ENCODE measurements around the gene EDAR.
A peak's percentile ranks its signal among the peaks of the same experiment; 100 is the strongest.

Gene EDAR

DNA sequence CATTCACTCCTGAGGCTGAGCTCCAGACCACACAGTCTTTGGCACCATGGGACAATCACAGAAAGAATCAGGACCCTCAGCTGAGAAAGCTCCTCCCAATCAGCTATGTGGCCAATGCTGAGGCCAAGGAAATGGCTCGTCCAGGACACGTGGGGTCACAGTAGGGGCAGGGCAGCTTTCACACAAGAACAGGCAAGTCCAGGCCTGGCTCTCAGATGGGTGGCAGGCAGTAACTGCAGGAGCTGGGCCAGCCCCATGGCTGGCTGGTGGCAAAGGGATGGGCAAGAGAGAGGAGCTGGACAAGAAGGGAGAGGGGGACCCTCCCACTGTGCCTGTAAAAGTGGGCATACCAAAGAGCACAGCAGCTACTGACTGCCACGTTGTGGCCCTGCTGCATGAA is 12.2 kb upstream of the EDAR start:
- DNase-seq (ENCODE audit: low read depth): no peak

DNA sequence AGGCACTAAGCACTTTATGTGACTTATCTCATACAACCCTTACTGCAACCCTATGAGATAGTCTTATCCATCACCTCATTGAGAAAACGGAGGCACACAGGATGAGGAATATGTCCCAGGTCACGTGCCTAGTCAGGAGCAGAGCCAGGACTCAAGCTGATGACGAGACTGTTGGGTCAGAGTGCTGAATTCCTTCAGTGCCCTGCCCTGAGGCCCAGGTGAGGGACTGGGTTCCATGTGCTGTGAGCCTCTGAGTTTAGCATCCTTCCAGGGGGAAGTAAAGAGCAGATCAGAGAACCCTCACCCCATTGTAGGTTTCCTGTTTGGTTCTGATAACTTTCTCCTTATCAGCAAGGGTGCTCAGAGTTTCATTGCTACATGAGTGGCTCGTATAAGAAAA is 11.7 kb upstream of the EDAR start:
- DNase-seq (ENCODE audit: low read depth): no peak

DNA sequence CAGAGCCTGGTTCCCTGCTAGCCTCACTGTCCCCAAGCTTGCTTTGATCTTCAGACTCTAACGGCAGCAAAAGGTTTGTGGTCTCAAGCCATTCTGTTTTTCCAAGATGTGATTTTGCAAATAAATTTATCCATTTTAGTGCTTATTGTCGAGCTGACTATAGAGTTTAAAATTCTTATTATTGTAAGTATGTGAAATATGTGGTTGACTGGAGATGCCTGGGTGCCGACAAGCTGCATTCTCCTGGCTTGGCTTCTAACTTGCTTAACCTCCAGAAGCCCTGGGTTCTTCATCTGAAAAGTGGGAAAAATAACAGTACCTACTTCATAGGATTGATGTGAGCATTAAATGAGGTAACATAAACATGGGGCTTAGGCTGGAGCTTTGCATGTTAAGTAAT is 9.9 kb upstream of the EDAR start:
- no peak for DNase-seq (ENCODE audit: low read depth)

DNA sequence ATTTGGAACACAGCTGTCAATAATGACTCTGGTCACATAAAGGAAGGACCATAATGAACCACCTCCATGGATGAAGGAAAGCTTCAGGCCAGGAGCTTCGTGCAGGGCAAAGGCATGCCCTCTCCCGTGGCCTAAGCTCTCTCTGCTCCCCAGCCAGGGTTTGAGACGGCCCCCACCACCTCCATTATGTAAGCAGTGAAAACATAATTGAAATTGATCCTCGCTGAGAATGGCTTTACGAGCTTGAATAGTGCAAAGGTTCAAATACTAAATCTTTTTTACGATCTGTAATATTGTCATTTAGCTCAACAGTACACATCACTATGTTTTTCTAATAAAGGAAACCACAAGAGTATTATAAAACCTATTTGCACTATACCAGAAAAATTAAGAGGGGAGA is 5.2 kb upstream of the EDAR start:
- no peak for DNase-seq (ENCODE audit: low read depth)

DNA sequence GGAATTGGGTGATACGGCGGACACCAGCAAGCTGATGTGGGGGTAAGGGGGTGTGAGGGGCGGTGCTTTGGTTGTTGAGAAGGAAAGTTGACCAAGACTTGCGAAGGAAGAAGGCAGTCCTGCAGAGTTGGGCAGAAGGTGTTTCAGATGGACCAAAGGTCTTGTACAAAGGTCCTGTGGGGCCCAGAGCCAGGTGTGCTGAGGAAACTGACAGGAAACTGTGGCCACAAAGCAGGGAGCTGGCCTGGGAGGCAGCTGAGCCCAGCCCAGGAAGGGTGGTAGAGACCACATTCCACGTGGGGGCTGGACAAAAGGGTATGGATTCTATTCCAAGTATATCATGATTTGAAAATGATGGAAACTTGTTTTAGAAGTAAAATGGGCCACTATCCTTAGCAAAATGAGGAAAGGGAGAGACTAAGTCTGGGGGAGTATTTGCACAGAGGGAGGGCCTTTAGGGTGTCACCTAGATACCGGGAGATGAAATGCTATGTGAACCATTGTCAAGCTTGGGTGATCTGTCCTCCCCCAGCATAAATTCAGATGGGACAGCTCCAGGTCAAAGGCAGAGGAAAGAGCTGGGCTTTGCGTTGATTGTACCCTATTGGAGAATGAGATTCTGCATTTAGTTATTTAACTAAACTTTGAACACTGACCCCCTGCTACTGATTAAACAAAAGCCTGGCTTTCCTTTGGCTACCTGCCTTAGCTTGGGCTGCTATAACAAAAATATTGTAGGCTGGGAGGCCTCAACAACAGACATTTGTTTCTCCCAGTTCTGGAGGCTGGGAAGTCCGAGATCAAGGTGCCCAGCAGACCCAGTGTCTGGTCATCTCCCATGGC is 4.3 kb upstream of the EDAR start:
- no peak for DNase-seq (ENCODE audit: low read depth)

DNA sequence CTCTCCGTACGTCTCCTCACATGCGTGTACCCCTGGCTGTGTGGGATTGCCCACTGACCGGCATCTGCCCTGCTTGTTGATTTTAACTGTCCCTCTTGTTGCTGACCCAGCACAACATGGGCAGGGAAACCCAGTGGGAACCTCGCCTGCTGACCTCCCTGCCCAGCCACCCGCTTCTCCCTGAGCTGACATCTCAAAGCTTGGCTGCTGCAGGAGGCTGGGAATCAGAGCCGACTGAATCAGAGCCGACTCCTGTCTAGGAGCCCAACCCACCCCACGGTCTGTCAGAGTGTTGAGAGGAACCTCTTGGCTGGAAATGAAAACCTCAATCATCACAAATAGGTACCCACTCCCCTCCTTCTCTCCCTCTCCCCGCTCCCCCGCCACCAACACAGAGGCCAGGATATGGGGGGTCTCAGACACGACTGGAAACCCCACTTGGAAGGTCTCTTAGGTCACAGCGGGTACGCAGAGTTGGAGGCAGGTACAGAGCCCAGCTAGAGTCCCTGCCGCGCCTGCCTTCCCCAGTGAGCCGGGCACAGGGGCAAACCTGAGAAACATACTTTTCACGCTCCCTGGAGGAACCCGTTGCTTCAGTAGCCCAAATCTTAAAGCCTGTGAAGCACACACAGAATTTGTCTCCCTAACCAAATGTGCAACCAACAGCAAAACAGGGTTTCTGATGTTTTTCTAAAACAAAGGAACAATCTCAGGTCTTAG is 784 bp downstream of the EDAR start:
- DNase-seq (ENCODE audit: low read depth): no peak

DNA sequence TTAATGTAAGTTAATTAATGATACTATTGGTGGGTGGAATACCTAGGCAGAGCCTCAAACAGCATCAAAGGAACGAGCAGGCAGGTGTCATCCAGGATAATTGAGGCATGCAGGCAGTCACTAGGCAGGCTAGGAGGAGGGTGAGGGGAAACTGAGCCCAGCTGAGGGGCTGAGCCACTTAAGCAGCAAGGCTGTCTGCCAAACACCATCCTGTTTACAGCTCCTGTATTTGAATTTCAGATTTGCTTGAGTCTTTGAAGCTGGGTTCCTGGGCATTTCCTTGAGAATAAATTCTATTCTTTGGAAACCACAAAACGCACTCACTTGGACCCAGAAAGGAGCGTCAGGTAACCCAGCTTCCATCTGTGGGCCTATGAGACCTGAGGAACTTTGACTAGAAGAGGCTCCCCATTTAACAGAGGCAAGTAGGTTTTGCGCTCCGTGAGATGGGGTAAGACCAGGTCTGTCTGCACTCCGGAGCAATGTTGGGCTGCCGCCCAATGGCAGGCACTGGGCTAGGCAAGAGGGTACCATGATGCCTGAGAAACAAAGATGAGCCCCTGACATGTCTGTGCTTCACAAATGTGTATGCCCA is 2.0 kb downstream of the EDAR start:
- no peak for DNase-seq (ENCODE audit: low read depth)

DNA sequence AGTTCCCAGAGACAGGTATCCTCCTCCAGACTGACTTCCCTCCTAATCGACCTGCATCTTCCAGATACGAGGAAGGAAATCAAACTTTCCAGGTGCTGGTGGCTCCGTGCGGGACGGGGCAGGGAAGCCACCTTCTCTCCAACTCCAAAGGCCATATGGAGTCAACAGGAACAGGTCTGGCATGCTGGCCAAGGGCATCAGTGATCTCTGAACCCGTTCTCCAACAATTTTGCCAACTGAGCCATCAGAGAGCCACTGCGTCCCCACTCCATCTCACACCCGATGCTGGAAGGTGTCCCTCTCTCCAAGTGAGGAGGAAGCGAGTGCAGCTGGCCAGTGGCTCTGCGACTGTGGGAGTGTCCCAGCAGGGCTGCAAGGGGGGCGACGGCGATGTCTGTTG is 5.4 kb downstream of the EDAR start:
- DNase-seq (ENCODE audit: low read depth): no peak

DNA sequence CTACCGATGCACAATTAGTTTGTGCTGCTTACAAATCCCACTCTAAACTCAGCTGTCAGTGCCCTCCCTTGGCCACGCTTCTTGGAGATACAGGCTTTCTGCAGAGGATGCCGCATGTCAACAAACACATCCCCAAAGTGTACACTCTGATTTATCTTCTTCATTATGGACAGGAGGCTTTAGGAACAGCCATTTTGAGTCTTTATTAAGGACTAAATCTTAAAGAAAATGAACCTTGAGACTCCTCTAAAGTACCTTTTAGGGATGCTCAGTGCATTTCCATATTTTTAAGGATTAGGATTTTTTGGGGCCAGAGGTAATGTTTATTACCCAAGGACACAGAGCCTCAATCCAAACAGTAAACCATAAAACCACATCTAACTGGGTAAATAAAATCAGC is 6.0 kb downstream of the EDAR start:
- no peak for DNase-seq (ENCODE audit: low read depth)

DNA sequence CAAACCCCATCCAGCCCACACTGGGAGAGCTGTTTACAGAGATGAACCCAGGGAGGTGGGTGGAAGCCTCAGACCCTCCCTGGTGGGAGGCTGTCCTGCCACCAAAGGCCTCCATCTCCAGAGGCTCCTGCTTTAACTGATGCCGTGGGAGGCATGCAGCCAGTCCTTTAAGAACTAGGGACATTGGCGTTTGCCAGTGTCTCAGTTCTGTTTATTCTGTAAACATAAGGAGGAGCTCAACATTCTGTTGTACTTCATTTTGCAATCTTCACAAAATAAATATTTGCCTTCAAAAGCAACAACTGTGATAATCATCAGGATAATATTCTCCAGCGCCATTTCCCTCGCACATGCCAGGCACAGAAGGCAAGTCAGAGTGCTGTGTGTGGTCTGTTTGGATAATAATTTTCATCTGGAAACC is 6.8 kb downstream of the EDAR start:
- no peak for DNase-seq (ENCODE audit: low read depth)

DNA sequence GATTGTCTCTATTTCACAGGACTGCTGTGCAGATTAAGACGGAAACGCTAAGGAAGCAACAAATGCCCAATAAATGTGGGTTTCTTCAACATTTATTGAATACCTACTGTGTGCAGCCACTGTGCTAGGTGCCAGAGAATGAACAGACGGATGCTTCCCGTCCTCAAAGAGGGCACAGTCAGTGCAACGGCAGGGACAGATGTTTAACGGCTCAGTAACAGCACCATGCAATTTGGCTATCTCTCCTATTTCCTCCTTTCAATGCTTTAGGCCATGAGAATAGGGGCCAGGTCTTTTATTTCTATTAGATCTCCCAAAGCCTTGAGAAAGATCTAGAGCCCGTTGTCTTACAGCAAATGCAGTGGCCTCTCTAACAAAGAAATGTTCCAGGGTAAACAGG is 7.2 kb downstream of the EDAR start:
- DNase-seq (ENCODE audit: low read depth): no peak

DNA sequence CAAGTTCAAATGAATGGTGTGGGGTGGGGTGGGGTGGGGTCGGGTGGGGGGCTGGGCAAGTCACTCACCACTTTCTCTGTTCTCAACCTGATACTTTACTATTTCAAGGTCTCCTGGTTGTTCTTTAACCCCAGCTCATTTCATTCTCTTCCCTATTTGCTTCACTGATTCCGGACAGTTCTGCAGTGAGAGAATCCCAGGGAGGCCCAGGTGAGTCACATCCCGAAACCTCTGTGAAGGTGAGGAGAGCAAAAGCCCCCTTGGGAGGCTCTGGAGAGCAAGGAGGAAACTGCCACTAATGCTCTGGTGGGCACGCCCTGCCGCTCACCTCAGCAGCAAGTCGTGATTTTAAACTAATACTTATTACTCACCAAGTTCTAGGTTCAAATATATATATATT is 8.9 kb downstream of the EDAR start:
- DNase-seq (ENCODE audit: low read depth): no peak

DNA sequence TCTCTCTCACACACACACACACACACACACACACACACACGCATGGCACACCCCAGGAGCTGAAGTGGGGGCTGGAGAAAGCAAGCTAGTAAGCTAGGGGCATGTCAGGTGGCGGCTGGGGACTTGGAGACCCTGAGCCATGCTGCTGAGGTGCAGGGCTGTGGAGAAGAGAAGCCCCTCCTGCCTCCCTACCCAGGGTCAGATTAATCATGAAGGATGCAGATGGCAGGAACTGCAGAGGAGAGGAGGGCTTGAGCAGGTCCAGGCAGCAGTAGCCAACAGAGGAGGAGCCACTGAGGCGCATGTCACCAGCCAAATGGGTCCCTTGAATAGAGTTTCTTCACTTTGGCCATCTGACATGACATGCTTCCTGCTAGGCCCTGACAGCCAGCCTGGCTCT is 9.6 kb downstream of the EDAR start:
- DNase-seq (ENCODE audit: low read depth): no peak

DNA sequence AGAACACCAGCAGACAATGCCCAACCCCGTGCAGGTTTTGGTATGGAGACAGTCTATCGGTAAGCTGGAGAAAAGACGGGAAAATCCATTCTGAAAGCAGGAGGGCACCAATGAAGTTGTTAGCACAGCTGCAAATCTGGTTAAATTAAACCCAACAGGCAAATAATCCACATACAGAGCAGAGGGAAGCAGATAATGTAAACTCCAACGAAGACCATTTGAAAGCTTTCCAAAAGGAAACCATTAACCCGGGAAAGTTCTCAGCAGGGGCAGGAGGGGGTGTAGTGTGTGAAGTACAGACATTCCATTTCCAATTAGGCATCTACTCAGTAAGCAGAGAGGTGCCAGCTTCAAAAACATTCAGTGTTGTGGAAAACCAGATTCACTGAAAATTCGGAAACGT is 10.3 kb downstream of the EDAR start:
- no peak for DNase-seq (ENCODE audit: low read depth)

DNA sequence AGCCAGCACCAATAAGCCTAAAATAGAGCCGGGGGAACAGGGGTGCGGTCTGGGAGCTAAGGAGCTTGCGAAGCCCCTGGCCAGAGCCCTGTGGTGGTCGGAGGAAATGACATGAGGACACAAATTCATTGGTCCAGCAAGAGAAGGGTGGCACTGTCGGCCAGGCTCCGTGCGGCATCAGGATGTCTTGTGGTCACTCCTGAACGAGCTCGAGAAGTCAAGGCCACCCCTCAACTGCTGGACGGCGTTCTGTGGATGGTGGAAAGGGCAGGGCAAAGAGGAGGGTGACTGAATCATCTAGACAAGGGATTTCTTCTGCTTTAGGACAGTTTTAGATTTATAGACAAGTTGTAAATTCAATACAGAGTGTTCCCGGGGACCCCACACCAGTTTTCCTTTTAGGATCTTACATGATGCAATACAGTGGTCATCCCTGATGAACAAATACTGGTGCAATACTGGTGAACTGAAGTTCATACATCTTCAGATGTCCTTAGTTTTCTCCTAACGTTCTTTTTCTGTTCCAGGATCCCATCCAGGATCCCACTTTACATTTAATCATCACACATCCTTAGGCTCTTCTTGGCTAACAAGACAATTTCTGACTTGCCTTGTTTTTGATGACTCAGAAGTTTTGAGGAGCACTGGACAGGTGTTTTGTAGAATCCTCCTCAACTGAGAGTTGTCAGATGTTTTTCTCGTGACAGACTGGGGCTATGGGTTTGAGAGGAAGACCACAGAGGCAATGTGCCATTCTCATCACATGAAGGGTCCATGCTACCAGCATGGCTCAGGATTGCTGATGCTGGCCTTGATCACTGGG is 13.2 kb downstream of the EDAR start:
- no peak for DNase-seq (ENCODE audit: low read depth)

DNA sequence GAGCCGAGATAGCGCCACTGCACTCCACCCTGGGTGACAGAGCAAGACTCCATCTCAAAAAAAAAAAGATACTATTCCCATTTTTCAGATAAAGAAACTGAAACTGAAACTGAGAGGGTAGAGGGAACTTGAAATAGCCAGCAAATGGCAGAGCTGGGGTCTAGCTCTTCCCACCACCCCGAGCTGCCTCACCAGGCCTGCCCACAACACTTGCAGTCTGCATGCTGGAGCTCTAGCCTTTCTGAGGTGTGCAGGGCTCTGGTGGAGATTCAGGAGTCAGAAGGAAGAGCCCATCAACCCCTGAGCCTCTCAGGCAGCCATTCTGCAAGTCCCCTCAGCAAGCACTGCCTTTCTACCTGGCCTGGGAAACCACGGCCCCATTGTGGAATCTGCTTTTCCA is 14.3 kb downstream of the EDAR start:
- no peak for DNase-seq (ENCODE audit: low read depth)

DNA sequence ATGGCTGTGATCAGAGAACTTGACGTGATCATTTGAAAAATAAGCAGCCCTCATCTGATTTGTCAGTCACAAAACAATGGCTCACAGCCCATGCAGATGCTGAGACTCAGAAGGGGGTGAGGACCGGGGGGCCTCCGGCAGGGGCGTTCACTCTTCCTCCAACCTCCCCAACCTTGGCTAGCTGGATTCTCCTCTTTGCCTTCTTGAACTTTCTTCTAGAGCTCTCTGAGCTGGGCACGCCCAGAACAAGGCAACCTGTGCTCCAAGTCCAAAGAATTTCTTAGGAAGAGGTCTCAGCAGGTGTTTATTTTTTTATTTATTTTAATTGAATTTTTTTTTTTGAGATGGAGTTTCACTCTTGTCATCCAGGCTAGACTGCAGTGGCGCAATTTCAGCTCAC is 16.4 kb downstream of the EDAR start:
- DNase-seq (ENCODE audit: low read depth): no peak

DNA sequence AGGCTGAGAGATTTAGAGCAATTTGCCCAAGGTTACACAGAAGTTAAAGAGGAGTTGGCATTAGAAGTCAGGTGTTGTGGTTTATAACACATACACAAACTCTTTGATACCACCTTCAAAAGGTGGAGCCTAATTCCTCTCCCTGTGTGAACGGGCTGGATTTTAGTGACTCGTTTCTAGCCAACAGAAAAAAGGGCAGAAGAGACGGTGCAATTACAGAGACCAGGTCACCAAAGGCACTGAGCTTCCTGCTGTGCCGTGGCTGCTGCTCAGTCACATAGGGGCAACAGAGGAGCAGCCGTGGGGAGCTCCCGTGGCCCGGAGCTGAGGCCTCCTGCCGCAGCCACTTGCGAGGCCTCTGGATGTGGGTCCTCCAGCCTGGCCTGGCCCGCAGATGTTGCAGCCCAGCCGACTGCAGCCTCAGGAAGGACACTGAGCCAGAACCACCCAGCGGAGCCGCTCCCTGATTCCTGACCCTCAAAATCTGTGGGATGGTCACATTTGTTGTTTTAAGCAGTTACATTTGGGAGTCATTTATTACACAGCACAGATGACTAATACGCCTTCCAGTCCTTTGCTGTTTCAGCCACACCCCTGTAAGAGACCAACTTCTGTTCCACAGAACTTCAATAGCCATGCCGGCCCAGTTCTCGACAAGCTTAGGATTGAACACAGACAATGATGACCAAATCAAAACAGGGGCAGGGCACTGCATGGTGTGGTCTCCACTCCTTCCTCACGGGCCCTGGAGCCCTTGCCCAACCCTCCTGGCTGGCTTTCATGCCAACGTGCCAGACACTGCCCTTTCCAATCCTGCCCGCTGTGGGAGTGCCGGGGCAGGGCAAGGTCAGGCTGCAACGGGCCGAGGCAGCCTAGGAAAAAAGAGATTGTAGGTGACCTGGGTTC is 17.1 kb downstream of the EDAR start:
- DNase-seq (ENCODE audit: low read depth): peak; percentile 35

DNA sequence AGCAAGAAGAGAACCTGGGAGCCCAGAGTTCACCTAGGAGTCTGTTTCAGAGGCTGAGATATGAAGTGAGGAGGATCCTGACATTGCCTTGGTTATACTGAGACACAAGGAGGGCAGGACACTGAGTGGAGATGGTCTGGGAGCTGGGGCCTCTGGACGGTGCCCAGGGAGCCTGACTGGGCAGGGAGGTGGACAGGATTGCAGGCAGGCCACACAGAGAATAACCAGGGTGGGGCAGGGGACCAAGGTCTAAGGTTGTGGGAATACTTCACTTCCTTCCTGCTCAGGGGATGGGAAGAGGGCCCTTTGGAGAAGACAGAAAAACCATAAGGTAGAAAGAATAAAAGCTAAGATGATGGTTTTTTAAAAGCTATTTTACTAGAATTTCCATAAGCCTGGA is 18.7 kb downstream of the EDAR start:
- no peak for DNase-seq (ENCODE audit: low read depth)

DNA sequence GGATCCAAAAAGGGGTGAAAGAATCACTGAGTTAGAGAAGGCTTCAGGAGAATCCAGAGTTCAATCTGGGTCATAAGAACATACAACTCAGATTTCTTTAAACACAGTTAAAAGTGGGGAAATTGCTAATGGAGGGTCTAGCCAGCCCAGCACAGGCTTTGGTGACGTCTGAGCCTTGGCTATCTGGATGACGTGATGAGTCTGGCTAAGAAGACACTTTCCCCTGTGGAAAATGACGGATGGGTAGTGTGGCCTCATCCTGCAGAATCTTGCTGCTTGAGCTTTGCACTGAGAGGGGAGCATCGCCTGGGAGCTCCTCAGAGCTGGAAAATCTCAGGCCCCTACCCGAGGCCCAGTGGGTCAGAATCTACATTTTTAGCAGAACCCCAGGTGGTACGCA is 19.2 kb downstream of the EDAR start:
- DNase-seq (ENCODE audit: low read depth): no peak

DNA sequence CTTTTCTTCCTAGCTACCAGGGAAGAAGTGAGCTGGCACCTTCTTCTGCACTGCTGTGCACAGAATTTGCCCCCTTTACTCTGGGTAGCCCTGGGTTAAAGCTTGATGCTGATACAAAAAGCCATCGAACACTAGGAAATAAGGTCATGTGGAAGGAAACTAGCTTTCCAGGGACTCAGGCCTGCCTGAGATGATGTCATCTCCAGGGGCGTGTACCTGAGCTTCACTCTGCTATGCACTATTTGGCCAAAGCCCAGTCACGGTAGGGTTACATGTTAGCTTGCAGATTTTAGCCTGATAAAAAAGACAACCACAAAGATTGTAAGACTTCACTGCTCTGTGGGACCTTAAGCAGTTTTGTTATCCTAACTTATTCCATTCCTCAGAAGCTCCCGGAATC is 20.4 kb downstream of the EDAR start:
- DNase-seq (ENCODE audit: low read depth): no peak
